Epithelial cell of prostate (primary cell): Measurements from ENCODE around the gene RNF141.

Experiments
- DNase-seq: peaks from one replicate; pipeline ENCODE4 v3.0.0-alpha.2; 2011; ENCODE audit warnings: low read depth, low spot score
- H3K27ac ChIP-seq: fragments of 450-650 bp; 2 replicates; pipeline ENCODE4 v1.5.1; 2017; ENCODE audit warnings: mild to moderate bottlenecking

The RNF141 gene

GRCh38 chr11:10500757-10501684, 40.0 kb downstream of the RNF141 start:
- DNase-seq = no peak
- H3K27ac ChIP-seq = no peak overlapping the region

GRCh38 chr11:10499874-10500601, 40.9 kb downstream of the RNF141 start:
- DNase-seq = no peak
- H3K27ac ChIP-seq = no peak overlapping the region

DNA sequence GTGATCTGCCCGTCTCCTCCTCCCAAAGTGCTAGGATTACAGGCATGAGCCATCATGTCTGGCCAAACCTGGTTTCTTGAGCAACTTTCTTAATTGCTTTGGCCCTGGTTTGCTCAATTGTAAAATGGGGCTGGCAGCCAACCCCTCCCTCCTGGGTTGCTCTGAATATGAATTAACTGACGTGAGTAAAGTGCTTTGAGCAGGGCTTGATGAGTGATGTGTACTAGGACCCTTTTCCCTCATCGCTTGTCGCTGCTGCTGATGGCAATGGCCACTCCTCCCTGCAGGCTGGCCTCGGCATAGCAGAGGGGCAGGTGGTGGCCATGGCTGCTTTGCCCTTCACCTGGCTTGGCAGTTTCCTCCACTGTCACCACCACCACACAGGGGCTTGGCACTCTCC, 41.5 kb downstream of the RNF141 start:
- DNase-seq = no peak
- no peak overlapping the region for H3K27ac ChIP-seq

GRCh38 chr11:10498426-10499250, 42.3 kb downstream of the RNF141 start:
- no peak for DNase-seq
- H3K27ac ChIP-seq = no peak overlapping the region

DNA sequence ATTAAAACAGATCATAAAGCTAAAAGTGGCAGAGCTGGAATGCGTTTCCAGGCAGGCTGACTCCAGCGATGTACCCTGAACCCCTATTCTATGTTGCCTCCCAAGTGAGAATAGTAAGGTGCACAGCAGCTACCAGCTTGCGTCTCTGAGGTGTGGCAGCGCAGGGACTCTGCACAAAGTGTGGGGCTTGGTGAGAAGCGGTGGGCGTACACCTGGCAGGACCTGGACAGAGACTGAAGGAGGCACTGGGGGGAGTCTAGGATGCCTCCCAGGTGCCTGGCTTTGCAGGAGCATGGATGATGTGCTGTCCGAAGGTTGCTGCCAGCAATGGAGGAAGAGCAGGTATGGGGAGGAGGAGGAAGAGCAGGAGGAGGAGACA, 43.0 kb downstream of the RNF141 start:
- DNase-seq = no peak
- no peak overlapping the region for H3K27ac ChIP-seq

GRCh38 chr11:10497371-10498021, 43.5 kb downstream of the RNF141 start:
- H3K27ac ChIP-seq = no peak overlapping the region
- no peak for DNase-seq

- H3K27ac ChIP-seq = no peak overlapping the region
- no peak for DNase-seq
Measured at GRCh38 chr11:10496296-10496936, 44.6 kb downstream of the RNF141 start.

DNA sequence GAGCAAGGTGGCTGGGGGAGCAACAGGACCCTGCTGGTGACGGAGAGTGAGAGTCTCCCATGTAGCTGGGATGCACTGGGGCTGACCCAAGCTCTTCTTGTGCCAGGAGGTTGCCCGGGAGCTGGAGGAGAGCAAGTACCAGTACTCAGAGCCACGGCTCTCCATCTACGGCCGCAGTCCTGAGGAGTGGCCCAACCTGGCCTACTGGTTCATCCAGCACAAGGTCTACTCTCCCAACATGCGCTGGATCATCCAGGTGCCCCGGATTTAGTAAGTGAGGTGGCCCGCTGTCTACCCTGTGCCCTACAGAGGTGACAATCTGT, 45.6 kb downstream of the RNF141 start:
- DNase-seq = no peak
- H3K27ac ChIP-seq = no peak overlapping the region

- no peak for DNase-seq
- H3K27ac ChIP-seq = no peak overlapping the region
Measured at GRCh38 chr11:10494636-10495463, 46.1 kb downstream of the RNF141 start.

GRCh38 chr11:10493041-10493663, 47.8 kb downstream of the RNF141 start:
- no peak overlapping the region for H3K27ac ChIP-seq
- DNase-seq = no peak

DNA sequence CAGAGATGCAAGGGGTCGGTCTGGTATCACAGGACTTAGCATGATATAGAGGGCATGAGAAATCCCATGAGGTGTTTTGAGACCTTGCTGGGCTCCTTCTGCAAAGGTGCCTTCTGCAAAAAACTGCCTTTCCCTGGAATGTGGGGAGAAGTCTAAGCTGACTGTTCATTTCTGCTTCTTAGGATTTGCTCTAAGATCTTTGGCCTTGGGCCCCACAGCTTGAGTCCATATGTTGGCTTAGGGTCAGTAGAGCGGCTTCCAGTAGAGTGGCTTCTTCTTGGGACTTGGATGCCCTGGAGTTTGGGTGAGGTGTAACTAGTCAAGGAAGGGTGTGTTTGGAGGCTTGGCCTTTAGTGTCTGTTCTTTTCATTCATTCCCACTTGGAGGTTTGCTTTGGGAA, 48.9 kb downstream of the RNF141 start:
- no peak for DNase-seq
- H3K27ac ChIP-seq = no peak overlapping the region

DNA sequence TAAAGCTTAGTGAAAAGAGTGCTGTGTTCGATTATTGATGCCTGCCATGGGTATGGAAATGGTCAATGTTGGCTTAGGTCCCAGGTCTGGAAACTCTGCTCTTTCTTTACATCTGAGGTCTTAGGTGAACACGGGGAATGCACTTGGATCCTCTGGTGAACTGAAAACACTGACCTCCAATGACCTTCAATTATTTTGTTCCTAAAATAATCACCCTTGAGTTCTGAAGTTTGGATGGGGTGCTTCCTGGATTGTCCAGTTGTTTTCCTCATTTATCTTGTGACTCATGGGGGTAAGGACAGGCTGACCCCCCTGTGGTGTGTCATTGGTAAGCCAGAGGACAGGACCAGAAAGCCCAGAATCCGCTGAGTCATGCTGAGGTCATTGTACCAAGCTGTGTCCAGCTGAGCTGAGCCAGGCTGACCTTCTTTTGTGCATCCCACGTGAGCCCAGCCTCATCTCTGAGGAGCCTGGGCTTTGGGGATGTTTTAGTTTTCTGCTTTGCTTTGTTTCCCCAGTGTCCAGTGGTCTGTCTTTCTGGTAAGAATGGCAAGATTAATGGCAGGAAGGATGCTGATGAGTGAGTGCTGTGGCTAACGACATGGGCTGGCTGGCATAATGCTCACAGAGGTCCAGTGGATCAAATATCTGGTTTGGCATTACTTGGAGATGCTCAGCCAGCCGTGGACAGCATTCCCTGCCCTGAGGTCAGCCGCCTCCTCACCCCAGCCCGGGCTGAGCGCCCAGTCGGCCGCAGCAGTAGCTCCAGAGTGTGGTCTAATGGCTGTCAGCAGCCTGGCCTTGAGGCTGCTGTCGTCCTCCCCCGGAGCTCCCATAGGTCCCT, 50.4 kb downstream of the RNF141 start:
- no peak for DNase-seq
- peak overlapping the region; percentile 98 for H3K27ac ChIP-seq

DNA sequence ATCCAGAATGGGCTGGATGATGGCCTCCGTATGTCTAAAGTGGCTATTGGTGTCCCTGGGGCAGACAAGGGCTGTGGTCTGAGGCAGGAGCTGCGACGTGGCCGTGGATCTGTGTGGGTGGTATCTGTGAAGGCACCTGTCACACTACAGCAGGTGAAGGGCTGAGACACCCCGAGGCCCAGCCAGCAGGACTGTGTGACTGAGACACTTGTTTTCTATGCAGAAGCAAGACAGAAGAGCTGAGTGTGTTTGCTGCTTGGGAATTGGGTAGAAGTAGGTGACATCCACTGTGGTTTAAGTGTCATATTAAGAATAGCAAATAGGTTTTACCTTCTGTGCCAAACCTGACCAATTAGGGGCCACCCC, 51.0 kb downstream of the RNF141 start:
- no peak for DNase-seq
- peak overlapping the region; percentile 98 for H3K27ac ChIP-seq

DNA sequence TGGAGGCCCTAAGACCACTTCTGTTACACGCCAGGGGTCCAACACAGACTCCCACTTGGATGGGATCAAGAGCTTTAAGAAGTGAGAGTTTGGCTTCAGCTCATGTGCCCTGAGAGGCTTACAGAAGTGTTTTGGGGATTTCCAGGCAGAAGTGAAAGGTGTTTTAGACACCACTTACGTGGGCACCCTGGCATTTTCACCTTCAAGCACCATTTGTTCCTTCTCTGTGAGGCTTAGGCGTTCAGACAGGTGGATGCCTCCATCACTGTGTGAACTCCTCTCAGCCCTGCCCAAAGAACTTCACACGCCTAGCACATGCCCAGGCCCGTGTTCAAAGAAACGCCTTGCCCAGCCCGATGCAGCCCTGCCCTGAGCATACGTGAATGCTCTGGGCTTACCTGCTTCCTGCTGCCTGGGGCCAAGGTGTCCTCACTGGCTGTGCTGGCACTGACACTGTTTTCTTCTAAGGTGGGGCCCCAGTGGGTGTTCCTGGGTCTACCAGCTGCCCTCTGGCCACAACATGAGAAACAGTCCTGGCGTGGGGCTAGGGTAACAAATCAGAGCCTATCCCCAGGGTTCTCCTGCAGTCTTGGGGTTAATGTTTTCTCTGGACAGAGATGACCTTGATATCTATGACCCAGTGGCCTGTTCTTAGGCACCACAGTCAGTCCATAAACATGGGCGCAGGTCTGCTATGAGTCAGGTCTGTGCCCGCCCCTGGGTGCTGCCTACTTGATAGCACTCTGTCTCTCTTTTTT, 51.9 kb downstream of the RNF141 start:
- DNase-seq = peak; percentile 91
- H3K27ac ChIP-seq = peak overlapping the region; percentile 98

DNA sequence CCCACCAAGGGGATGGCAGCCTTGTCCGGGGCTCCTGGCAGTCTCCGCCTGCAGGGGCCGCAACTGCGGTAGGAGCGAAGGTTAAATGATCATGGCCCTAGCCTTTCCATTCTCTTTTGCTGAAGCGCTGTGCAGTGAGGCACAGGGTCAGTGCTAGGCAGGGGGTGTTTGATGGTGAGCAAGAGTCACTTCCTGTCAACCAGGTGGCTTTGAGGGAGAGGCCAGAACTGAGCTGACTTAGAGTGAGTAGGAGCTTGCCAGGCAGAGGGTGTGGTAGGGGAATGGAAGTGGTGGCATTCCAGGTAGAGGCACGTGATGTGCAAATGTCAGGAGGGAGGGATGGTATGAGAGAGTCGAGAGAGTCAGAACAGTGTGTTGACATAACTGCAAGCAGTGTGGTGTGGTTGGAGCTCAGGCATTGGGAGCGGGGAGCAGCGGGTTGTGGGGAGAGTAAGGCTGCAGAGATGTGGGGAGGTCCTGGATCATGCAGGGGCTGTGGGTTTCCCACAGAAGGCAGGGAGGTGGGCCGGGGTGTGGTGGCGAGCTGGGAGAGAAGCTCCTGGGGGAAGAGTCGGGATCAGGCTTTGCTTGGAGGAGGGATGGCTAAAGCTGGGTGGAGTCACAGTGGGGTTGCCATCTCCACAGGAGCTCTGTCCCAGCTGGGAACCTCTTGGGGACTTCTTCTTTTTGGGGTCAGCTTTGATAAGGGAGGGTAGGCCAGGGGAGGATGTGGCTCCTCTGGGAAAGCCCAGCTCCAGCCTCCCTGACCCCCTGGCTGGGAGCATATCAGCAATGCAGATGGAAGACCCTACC, 52.7 kb downstream of the RNF141 start:
- peak overlapping the region; percentile 98 for H3K27ac ChIP-seq
- peak; percentile 91 for DNase-seq

- peak overlapping the region; percentile 98 for H3K27ac ChIP-seq
- no peak for DNase-seq
Measured at GRCh38 chr11:10487002-10487647, 53.9 kb downstream of the RNF141 start.
